ENCODE measurements around the gene EFR3B. TPM values are rescaled to one million over a fixed set of nuclear protein-coding genes. Genes with fewer than 3 reads are reported as not detected.

EFR3B gene
- total RNA-seq, 5 donors from 2014 or later (not counting 1 experiment from before 2014, with no cell fraction given): 0.09 to 0.10 (median 0.09) TPM; not detected in 2

DNA sequence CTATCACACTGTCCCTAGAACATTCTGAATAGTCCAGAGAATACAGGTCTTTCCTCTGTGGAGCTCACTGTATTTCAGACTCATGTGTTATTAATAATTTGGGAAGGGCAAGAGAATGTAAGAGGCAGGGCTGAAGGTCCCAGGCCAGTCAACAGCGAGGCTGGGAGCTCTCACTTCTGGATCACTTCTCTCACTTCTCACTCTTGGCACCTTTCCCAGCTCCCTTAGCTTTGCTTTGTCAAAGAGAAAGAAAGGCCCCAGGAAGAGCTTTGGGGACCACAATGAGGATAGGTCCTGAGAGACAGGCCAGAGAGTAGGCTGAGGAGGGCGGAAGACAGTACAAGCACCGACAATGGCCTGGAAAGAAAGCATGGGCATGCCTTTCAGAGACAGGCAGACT lies 11.2 kb downstream of the EFR3B start:
- DNase-seq: no peak
- ChIA-PET CTCF (no interaction called here), POLR2A (no interaction called here)
- 88% methylated on average over 2 of the region's 3 CpGs for WGBS (ENCODE audit: insufficient coverage)
- no peak overlapping the region for H3K4me3 ChIP-seq (ENCODE audit: control insufficient read depth in 1 of 2, extremely low read depth in 1 of 2, low read length in 1 of 2)
- no peak for ATAC-seq (replicated peaks in 1 of 4)
- Mint-ChIP-seq H3K36me3 (no peaks in the 10 kb centered on the region), H3K9me3 (no peaks in the 10 kb centered on the region), H3K4me3 (no peak overlapping the region), H3K27ac (no peak overlapping the region), H3K27me3 (peaks cover 23 to 33% of the 10 kb centered on the region in 2 donors), H3K4me1 (no peaks in the 10 kb centered on the region)
- no peaks in the 10 kb centered on the region for H3K9me3 ChIP-seq
- no peak overlapping the region for H3K27ac ChIP-seq (ENCODE audit: low read length)
- no peaks in the 10 kb centered on the region for H3K36me3 ChIP-seq (ENCODE audit: control insufficient read depth in 2 of 2, extremely low read depth in 1 of 2, insufficient read depth in 1 of 2, low read length in 1 of 2)
- peaks cover 0 to 32% of the 10 kb centered on the region in 2 experiments for H3K27me3 ChIP-seq (replicated peaks in 1 of 2; ENCODE audit: control insufficient read depth in 2 of 2, extremely low read depth in 1 of 2, insufficient read depth in 2 of 2, low read length in 1 of 2)
- no peaks in the 10 kb centered on the region for H3K4me1 ChIP-seq (ENCODE audit: control insufficient read depth in 1 of 2, extremely low read depth in 1 of 2, insufficient read depth in 2 of 2, low read length in 2 of 2)

DNA sequence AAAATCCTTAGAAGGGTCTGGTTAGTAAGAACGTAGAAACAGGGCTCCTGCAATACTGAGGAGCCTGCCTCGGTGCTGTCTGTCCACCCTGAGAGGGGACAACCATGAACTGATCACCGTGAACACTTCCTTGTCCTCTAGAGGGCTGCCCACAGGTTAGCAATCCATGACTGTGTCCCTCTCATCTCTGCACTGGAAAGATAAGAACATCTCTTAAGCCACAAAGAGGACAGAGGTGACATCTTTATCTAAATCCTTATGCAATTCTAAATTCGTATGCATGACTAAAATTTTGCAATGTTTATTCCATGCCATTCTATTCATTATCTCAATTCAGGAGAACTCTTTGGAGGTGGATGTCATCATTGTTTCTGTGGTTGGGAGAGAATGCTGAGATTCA lies 12.8 kb downstream of the EFR3B start:
- H3K27me3 ChIP-seq (replicated peaks in 1 of 2; ENCODE audit: control insufficient read depth in 2 of 2, extremely low read depth in 1 of 2, insufficient read depth in 2 of 2, low read length in 1 of 2): peaks cover 0 to 25% of the 10 kb centered on the region in 2 experiments
- 88% methylated on average over 2 of the region's 4 CpGs for WGBS (ENCODE audit: insufficient coverage)
- DNase-seq: no peak

DNA sequence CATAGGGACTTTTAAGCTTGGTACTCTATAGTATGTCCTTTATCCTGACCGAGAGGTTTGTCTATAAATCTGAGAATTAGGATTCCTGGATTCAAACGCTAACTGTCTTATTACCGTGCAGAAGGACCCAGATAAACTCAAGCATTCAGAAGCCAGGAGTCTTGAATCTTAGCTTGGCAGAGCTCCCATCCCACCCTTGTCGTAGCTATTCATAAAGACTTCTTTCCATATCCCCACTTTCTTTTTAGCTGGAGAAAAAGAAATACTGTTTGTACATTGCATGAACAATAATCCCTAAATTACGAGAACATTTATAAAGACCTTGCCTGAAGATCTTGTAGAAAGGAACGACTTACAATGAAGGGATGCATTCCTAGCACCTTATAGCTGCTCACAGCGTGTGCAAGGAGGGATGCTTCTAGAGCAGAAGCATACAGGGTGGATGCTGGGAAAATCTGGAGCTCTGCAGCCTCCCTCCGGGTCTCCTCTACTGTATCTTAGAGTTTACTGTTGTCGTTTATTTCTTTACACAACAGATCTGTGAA lies 13.6 kb downstream of the EFR3B start:
- ATAC-seq (replicated peaks in 1 of 4): no peak
- Mint-ChIP-seq H3K4me1 (no peaks in the 10 kb centered on the region), H3K27ac (no peak overlapping the region), H3K27me3 (peaks cover 10 to 13% of the 10 kb centered on the region in 2 donors), H3K36me3 (no peaks in the 10 kb centered on the region), H3K9me3 (no peaks in the 10 kb centered on the region), H3K4me3 (no peak overlapping the region)
- Histone ChIP-seq H3K27ac (ENCODE audit: low read length) (no peak overlapping the region), H3K36me3 (ENCODE audit: control insufficient read depth in 2 of 2, extremely low read depth in 1 of 2, insufficient read depth in 1 of 2, low read length in 1 of 2) (no peaks in the 10 kb centered on the region), H3K4me3 (ENCODE audit: control insufficient read depth in 1 of 2, extremely low read depth in 1 of 2, low read length in 1 of 2) (no peak overlapping the region), H3K4me1 (ENCODE audit: control insufficient read depth in 1 of 2, extremely low read depth in 1 of 2, insufficient read depth in 2 of 2, low read length in 2 of 2) (no peaks in the 10 kb centered on the region), H3K9me3 (no peaks in the 10 kb centered on the region), H3K27me3 (replicated peaks in 1 of 2; ENCODE audit: control insufficient read depth in 2 of 2, extremely low read depth in 1 of 2, insufficient read depth in 2 of 2, low read length in 1 of 2) (peaks cover 0 to 20% of the 10 kb centered on the region in 2 experiments)
- WGBS (ENCODE audit: insufficient coverage): 60% methylated on average over 1 of the region's 9 CpGs
- POLR2A ChIA-PET: interaction anchor here (0.6 kb wide), 2 partner anchors 41 to 416 kb away, joined by 3 to 8 read pairs; no protein-coding TSS in a partner anchor
- CTCF ChIA-PET: no interaction called here
- DNase-seq: no peak

More for the DNA sequence above, 12.8 kb downstream of the EFR3B start:
- no peaks in the 10 kb centered on the region for H3K36me3 ChIP-seq (ENCODE audit: control insufficient read depth in 2 of 2, extremely low read depth in 1 of 2, insufficient read depth in 1 of 2, low read length in 1 of 2)
- H3K4me3 ChIP-seq (ENCODE audit: control insufficient read depth in 1 of 2, extremely low read depth in 1 of 2, low read length in 1 of 2): no peak overlapping the region
- H3K4me3 Mint-ChIP-seq: no peak overlapping the region
- no peak overlapping the region for H3K27ac ChIP-seq (ENCODE audit: low read length)
- H3K27me3 Mint-ChIP-seq: peaks cover 13 to 18% of the 10 kb centered on the region in 2 donors
- H3K36me3 Mint-ChIP-seq: no peaks in the 10 kb centered on the region
- ChIA-PET POLR2A (interaction anchor here in 1 of 2 donors (0.7 kb wide), 1 partner anchor 98 kb away, joined by 3 read pairs; no protein-coding TSS in a partner anchor), CTCF (no interaction called here)
- ATAC-seq (replicated peaks in 1 of 4): no peak
- no peaks in the 10 kb centered on the region for H3K9me3 ChIP-seq
- H3K4me1 ChIP-seq (ENCODE audit: control insufficient read depth in 1 of 2, extremely low read depth in 1 of 2, insufficient read depth in 2 of 2, low read length in 2 of 2): no peaks in the 10 kb centered on the region
- no peak overlapping the region for H3K27ac Mint-ChIP-seq
- H3K4me1 Mint-ChIP-seq: no peaks in the 10 kb centered on the region
- no peaks in the 10 kb centered on the region for H3K9me3 Mint-ChIP-seq

DNA sequence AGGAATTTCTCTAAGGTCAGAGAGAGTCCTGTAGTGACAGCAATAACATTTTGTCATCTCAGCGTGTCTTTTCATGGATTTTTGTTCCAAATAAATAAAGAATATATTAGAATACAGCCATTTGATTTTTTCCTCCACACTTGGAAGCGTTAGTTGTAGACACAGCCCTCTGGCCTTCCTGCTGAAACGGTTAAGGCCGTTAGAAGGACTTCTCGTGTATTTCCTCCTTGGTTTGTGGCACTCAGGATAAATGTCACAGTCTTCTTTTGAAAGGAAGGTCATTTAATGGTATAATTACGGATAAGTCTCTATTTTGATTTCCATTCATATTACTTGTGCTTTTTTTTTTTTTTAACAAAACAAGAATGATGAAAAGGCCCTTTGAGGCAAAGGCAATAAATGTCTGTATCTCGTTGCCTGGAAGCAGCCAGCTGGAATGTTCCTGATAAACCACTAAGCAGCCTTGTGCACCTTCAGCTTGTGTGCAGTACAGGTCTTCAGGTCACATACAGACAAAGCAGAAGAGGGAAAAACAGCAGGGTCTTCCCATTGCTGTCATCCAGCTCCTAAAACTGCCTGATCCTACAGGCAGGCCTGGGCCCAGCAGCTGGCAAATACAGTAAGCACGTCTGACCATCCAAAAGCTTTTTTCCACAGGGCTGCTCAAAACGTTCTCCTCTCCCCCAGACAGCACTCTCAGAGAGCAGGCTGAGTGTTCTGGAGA lies 14.4 kb downstream of the EFR3B start:
- peaks cover 10 to 12% of the 10 kb centered on the region in 2 donors for H3K27me3 Mint-ChIP-seq
- no peak overlapping the region for H3K4me3 Mint-ChIP-seq
- ChIA-PET CTCF (no interaction called here), POLR2A (interaction anchor here in 1 of 2 donors (0.6 kb wide), 1 partner anchor 417 kb away, joined by 3 read pairs; no protein-coding TSS in a partner anchor)
- ATAC-seq (replicated peaks in 1 of 4) (no peak), DNase-seq (no peak)
- H3K27ac Mint-ChIP-seq: no peak overlapping the region
- Histone ChIP-seq H3K4me1 (ENCODE audit: control insufficient read depth in 1 of 2, extremely low read depth in 1 of 2, insufficient read depth in 2 of 2, low read length in 2 of 2) (no peaks in the 10 kb centered on the region), H3K9me3 (no peaks in the 10 kb centered on the region), H3K4me3 (ENCODE audit: control insufficient read depth in 1 of 2, extremely low read depth in 1 of 2, low read length in 1 of 2) (no peak overlapping the region), H3K27ac (ENCODE audit: low read length) (no peak overlapping the region), H3K27me3 (replicated peaks in 1 of 2; ENCODE audit: control insufficient read depth in 2 of 2, extremely low read depth in 1 of 2, insufficient read depth in 2 of 2, low read length in 1 of 2) (peaks cover 0 to 16% of the 10 kb centered on the region in 2 experiments), H3K36me3 (ENCODE audit: control insufficient read depth in 2 of 2, extremely low read depth in 1 of 2, insufficient read depth in 1 of 2, low read length in 1 of 2) (no peaks in the 10 kb centered on the region)
- H3K9me3 Mint-ChIP-seq: no peaks in the 10 kb centered on the region
- WGBS (ENCODE audit: insufficient coverage): 42% methylated on average over 1 of the region's 9 CpGs
- H3K4me1 Mint-ChIP-seq: no peaks in the 10 kb centered on the region
- H3K36me3 Mint-ChIP-seq: no peaks in the 10 kb centered on the region

DNA sequence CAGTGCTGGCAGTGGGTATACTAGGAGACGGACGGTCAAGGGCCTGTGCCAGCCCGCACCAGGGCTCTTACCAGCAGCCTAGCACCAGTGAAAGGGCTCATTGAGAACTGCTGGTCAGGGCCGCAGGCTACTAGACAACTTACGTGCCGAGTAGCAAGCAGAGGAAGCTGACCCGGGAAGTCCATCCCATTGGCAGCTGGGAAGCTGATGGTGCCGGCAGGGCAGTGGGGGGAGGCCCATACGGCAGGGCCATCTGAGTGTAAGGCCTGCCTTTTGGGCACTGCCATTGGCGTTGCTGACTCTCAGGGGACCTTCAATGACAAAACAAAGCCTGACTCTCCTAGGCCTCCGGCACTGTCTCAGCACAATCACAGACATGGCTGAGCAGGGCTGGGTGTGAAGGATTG lies 20.6 kb downstream of the EFR3B start:
- H3K4me1 Mint-ChIP-seq: no peaks in the 10 kb centered on the region
- H3K27me3 Mint-ChIP-seq: no peaks in the 10 kb centered on the region
- ATAC-seq (replicated peaks in 1 of 4) (no peak), DNase-seq (no peak)
- H3K4me3 ChIP-seq (ENCODE audit: control insufficient read depth in 1 of 2, extremely low read depth in 1 of 2, low read length in 1 of 2): no peak overlapping the region
- H3K4me1 ChIP-seq (ENCODE audit: control insufficient read depth in 1 of 2, extremely low read depth in 1 of 2, insufficient read depth in 2 of 2, low read length in 2 of 2): no peaks in the 10 kb centered on the region
- ChIA-PET CTCF (no interaction called here), POLR2A (no interaction called here)
- 91% methylated on average over 10 of the region's 11 CpGs for WGBS (ENCODE audit: insufficient coverage)
- H3K27me3 ChIP-seq (replicated peaks in 1 of 2; ENCODE audit: control insufficient read depth in 2 of 2, extremely low read depth in 1 of 2, insufficient read depth in 2 of 2, low read length in 1 of 2): no peaks in the 10 kb centered on the region
- H3K9me3 ChIP-seq: no peaks in the 10 kb centered on the region
- H3K36me3 ChIP-seq (ENCODE audit: control insufficient read depth in 2 of 2, extremely low read depth in 1 of 2, insufficient read depth in 1 of 2, low read length in 1 of 2): no peaks in the 10 kb centered on the region
- H3K27ac Mint-ChIP-seq: no peak overlapping the region
- H3K36me3 Mint-ChIP-seq: no peaks in the 10 kb centered on the region
- H3K4me3 Mint-ChIP-seq: no peak overlapping the region
- peaks cover 0 to 9% (median 0%) of the 10 kb centered on the region in 3 donors for H3K9me3 Mint-ChIP-seq
- no peak overlapping the region for H3K27ac ChIP-seq (ENCODE audit: low read length)

DNA sequence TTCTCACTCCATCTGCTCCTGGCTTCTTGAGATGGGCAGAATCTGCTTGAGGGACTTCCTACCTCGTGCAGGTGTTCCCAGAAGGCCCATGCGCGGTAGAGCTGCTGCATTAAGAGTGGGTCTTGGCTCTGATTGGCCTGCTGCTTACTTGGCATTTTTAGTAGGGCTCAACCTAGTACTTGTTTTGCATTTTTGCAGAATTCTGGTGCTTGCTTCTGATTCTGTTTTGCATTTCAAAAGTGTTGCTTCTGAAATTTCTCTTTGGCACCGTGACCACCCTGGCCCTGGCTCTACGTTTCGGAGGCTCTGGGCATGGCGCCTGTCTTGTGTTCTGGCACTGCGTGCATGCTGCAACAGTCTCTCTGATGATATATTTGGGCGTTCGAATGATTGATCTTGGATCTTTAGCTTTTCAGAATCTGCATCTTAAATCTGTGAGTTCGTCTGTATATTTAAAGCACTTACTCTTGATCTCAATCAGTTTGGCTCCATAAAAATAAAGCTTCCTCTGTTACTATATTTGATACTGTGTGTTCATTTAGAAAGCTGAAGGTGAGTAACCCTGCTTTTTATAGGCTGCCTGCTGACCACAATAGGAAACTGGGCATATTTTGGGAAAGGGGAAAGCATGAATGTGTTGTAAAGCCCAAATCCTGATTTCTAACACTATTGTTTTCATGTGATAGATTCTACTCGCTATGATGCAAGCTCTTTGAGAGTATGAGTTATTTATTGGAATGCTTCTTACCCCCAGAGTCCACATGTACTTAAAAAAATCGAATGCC lies 22.2 kb downstream of the EFR3B start:
- Mint-ChIP-seq H3K4me1 (no peaks in the 10 kb centered on the region), H3K36me3 (no peaks in the 10 kb centered on the region), H3K9me3 (peaks cover 0 to 9% (median 0%) of the 10 kb centered on the region in 3 donors), H3K4me3 (no peak overlapping the region), H3K27ac (no peak overlapping the region), H3K27me3 (no peaks in the 10 kb centered on the region)
- no peak overlapping the region for H3K27ac ChIP-seq (ENCODE audit: low read length)
- H3K36me3 ChIP-seq (ENCODE audit: control insufficient read depth in 2 of 2, extremely low read depth in 1 of 2, insufficient read depth in 1 of 2, low read length in 1 of 2): no peaks in the 10 kb centered on the region
- H3K4me1 ChIP-seq (ENCODE audit: control insufficient read depth in 1 of 2, extremely low read depth in 1 of 2, insufficient read depth in 2 of 2, low read length in 2 of 2): no peaks in the 10 kb centered on the region
- ChIA-PET CTCF (no interaction called here), POLR2A (interaction anchor here in 1 of 2 donors (0.7 kb wide), 1 partner anchor 21 kb away, joined by 3 read pairs; no protein-coding TSS in a partner anchor)
- no peak for DNase-seq
- H3K9me3 ChIP-seq: no peaks in the 10 kb centered on the region
- no peak for ATAC-seq (replicated peaks in 1 of 4)
- WGBS (ENCODE audit: insufficient coverage): 88% methylated on average over 10 of the region's 13 CpGs
- H3K4me3 ChIP-seq (ENCODE audit: control insufficient read depth in 1 of 2, extremely low read depth in 1 of 2, low read length in 1 of 2): no peak overlapping the region
- H3K27me3 ChIP-seq (replicated peaks in 1 of 2; ENCODE audit: control insufficient read depth in 2 of 2, extremely low read depth in 1 of 2, insufficient read depth in 2 of 2, low read length in 1 of 2): no peaks in the 10 kb centered on the region
